Right lobe of liver (tissue), 4 donors: ENCODE measurements around the gene AGAP3.

Source experiments
- POLR2A ChIP-seq: fragments of 450-650 bp; IDR thresholded peaks from one replicate; pipeline ENCODE4 v1.6.1; 2017; ENCODE audit warnings: antibody characterized with exemption, mild to moderate bottlenecking
- TF ChIP-seq, protein P1 (sequence below), 4 donors: fragments of 200-600 bp in 3 of 4; fragments of 450-650 bp in 1 of 4; IDR thresholded peaks; one replicate each; pipeline versions ENCODE4 v1.5.1 to v1.8.0; 2016 to 2022; ENCODE audit warnings: antibody characterized with exemption in 4 of 4, mild to moderate bottlenecking in 2 of 4
- donor health status: DM: no; HTN: no; CAD: no.
- donor health status: DM: no; HTN: no; CAD: no.
- donor health status: DM: no; HTN: yes; CAD: no.

DNA sequence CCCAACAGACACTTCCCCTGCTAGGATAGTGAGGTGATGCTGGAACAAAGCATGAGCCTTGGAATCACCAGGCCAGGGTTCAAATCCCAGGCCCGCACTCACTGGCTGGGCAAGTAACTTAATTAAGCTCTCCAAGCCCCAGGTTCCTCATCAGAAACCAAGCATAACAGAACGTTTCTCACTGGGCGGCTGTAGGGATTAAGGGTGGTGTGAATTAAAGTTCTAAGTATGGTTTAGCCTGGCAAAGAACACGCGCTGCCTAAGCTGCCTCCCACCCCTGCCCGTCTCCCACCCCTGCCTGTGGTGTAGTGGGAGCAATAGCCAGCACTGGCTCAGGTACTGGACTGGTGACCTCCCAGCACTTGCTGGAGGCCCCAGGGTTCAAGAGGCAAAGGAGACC lies 21.3 kb upstream of the AGAP3 start:
- TF ChIP-seq, protein P1, sequence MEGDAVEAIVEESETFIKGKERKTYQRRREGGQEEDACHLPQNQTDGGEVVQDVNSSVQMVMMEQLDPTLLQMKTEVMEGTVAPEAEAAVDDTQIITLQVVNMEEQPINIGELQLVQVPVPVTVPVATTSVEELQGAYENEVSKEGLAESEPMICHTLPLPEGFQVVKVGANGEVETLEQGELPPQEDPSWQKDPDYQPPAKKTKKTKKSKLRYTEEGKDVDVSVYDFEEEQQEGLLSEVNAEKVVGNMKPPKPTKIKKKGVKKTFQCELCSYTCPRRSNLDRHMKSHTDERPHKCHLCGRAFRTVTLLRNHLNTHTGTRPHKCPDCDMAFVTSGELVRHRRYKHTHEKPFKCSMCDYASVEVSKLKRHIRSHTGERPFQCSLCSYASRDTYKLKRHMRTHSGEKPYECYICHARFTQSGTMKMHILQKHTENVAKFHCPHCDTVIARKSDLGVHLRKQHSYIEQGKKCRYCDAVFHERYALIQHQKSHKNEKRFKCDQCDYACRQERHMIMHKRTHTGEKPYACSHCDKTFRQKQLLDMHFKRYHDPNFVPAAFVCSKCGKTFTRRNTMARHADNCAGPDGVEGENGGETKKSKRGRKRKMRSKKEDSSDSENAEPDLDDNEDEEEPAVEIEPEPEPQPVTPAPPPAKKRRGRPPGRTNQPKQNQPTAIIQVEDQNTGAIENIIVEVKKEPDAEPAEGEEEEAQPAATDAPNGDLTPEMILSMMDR (IDR thresholded peaks at IDR 0.05), result no peak
- TF ChIP-seq POLR2A, result no peak
